A549 (cell line): ENCODE results near the gene LRCH1.

Experiments
- RAD21 ChIP-seq, 2 experiments: fragments of >200 bp in 1 of 2; sonication (Bioruptor Twin) in 1 of 2; formaldehyde crosslinking in 1 of 2; IDR thresholded peaks in 1 of 2; conservative IDR thresholded peaks in 1 of 2; 2 replicates in 1 of 2; 3 replicates in 1 of 2; pipeline ENCODE4 v1.6.1; 2012 to 2018; ENCODE audit warnings: inconsistent platforms in 1 of 2
- SMC3 ChIP-seq: fragments of >200 bp; sonication (Bioruptor Twin); formaldehyde crosslinking; IDR thresholded peaks from 3 replicates; pipeline ENCODE4 v1.6.1; 2018; ENCODE audit warnings: inconsistent platforms
- TP53 ChIP-seq: fragments of 250-450 bp; sonication (Bioruptor Pico); IDR thresholded peaks from 2 replicates; pipeline ENCODE4 v1.5.0; 2021; ENCODE audit warnings: mild to moderate bottlenecking, moderate library complexity
- TF ChIP-seq, protein P1 (sequence below): fragments of >200 bp; sonication (Bioruptor Twin); formaldehyde crosslinking; IDR thresholded peaks from 3 replicates; pipeline ENCODE4 v1.5.1; 2016

DNA sequence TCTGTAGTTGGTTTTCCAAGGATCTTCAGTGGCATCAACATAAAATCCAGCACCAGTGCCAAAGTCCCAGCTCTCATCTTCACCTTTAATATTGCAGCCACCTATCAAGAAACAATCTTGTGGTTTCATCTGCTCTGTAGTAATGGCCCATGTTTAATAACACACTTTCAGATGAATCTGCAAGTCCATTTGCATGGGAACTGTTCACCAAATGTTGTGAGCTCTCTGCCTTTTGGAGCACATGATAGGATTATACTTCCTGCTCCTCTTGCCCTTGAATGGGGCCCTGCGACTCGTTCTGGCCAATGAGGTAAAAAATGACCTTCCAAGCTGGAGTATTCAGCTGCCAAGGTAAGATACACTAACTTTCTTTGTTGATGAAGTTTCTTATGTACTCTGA lies 229.7 kb downstream of the LRCH1 start:
- TF ChIP-seq, protein P1, sequence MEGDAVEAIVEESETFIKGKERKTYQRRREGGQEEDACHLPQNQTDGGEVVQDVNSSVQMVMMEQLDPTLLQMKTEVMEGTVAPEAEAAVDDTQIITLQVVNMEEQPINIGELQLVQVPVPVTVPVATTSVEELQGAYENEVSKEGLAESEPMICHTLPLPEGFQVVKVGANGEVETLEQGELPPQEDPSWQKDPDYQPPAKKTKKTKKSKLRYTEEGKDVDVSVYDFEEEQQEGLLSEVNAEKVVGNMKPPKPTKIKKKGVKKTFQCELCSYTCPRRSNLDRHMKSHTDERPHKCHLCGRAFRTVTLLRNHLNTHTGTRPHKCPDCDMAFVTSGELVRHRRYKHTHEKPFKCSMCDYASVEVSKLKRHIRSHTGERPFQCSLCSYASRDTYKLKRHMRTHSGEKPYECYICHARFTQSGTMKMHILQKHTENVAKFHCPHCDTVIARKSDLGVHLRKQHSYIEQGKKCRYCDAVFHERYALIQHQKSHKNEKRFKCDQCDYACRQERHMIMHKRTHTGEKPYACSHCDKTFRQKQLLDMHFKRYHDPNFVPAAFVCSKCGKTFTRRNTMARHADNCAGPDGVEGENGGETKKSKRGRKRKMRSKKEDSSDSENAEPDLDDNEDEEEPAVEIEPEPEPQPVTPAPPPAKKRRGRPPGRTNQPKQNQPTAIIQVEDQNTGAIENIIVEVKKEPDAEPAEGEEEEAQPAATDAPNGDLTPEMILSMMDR: no peak
- TF ChIP-seq SMC3 (no peak), RAD21 (conservative IDR thresholded peaks at IDR 0.05 in 1 of 2, IDR thresholded peaks at IDR 0.05 in 1 of 2) (no peak), TP53 (CRISPR knock-in tag) (no peak)
